Urothelium cell line (cell line): ENCODE data around the gene DENND5A.
A peak's percentile ranks its signal among the peaks of the same experiment; 100 is the strongest.

ENCODE experiments used
- DNase-seq: peaks from one replicate; pipeline ENCODE4 v3.0.0; 2011; ENCODE audit warnings: low spot score, mixed read lengths
- FAIRE-seq: peaks from 2 replicates; lab custom pipeline; 2011; peaks lifted over from hg19 to GRCh38; lab: Jason Lieb, UNC

The DENND5A gene

GRCh38 chr11:9265211-9266131, at the start of gene DENND5A:
Gene DENND5A, minus strand, starts transcription at chr11:9265350. Its CDS starts 281 bp downstream, at chr11:9265069.
- peak; percentile 68 for FAIRE-seq

GRCh38 chr11:9314291-9315077, 49.3 kb upstream of the DENND5A start, which contains the start of gene TMEM41B:
Gene TMEM41B, minus strand, starts transcription at chr11:9314593. Its CDS starts 152 bp downstream, at chr11:9314441.
- DNase-seq (peak; percentile 100), FAIRE-seq (no peak)

More at GRCh38 chr11:9265211-9266131, at the start of gene DENND5A:
- peak; percentile 98 for DNase-seq

GRCh38 chr11:9313648-9314290, 48.6 kb upstream of the DENND5A start:
- no peak for FAIRE-seq
- DNase-seq: peak; percentile 43

GRCh38 chr11:9310485-9311090, 45.4 kb upstream of the DENND5A start:
- no peak for FAIRE-seq
- no peak for DNase-seq

GRCh38 chr11:9304178-9304577, 39.0 kb upstream of the DENND5A start:
- FAIRE-seq: no peak

GRCh38 chr11:9302448-9302847, 37.3 kb upstream of the DENND5A start:
- DNase-seq (no peak), FAIRE-seq (no peak)

More at GRCh38 chr11:9304178-9304577, 39.0 kb upstream of the DENND5A start:
- DNase-seq: no peak

- no peak for DNase-seq
- FAIRE-seq: no peak
Measured at GRCh38 chr11:9301720-9302119, 36.6 kb upstream of the DENND5A start.

GRCh38 chr11:9293646-9294045, 28.5 kb upstream of the DENND5A start:
- no peak for FAIRE-seq
- no peak for DNase-seq

- FAIRE-seq (no peak), DNase-seq (no peak)
Measured at GRCh38 chr11:9285850-9286587, 20.9 kb upstream of the DENND5A start.

GRCh38 chr11:9280655-9281301, 15.6 kb upstream of the DENND5A start:
- FAIRE-seq: no peak
- DNase-seq: no peak

- DNase-seq (no peak), FAIRE-seq (no peak)
Measured at GRCh38 chr11:9277176-9277575, 12.0 kb upstream of the DENND5A start.

- DNase-seq: no peak
- no peak for FAIRE-seq
Measured at GRCh38 chr11:9276571-9276970, 11.4 kb upstream of the DENND5A start.

GRCh38 chr11:9274499-9275258, 9.5 kb upstream of the DENND5A start:
- DNase-seq (no peak), FAIRE-seq (no peak)

GRCh38 chr11:9273376-9274336, 8.5 kb upstream of the DENND5A start:
- FAIRE-seq (no peak), DNase-seq (no peak)

GRCh38 chr11:9269492-9270013, 4.4 kb upstream of the DENND5A start:
- FAIRE-seq: no peak
- no peak for DNase-seq

GRCh38 chr11:9267680-9268079, 2.5 kb upstream of the DENND5A start:
- DNase-seq (no peak), FAIRE-seq (no peak)

- DNase-seq (no peak), FAIRE-seq (no peak)
Measured at GRCh38 chr11:9266926-9267325, 1.8 kb upstream of the DENND5A start.
